Measurements from ENCODE around the gene ELAVL1.

Gene ELAVL1

GRCh38 chr19:7910321-7911161 lies 94.9 kb downstream of the ELAVL1 start:
- CTCF ChIA-PET, result no interaction called here
- TF ChIP-seq ARNT (IDR thresholded peaks at IDR 0.05) (no peak), NFRKB (IDR thresholded peaks at IDR 0.05) (no peak)
- POLR2A ChIA-PET, result no interaction called here
- DNase-seq (ENCODE audit: extremely low spot score), result no peak

- TF ChIP-seq LEF1 (IDR thresholded peaks at IDR 0.05; ENCODE audit: borderline replicate concordance) (no peak), NFRKB (IDR thresholded peaks at IDR 0.05) (no peak), SP1 (IDR thresholded peaks at IDR 0.05) (no peak), BHLHE40 (IDR thresholded peaks at IDR 0.05; ENCODE audit: borderline replicate concordance) (no peak), ELF4 (IDR thresholded peaks at IDR 0.05) (no peak), FOXM1 (IDR thresholded peaks at IDR 0.05; ENCODE audit: borderline replicate concordance) (no peak), SUZ12 (IDR thresholded peaks at IDR 0.05) (no peak), ARNT (IDR thresholded peaks at IDR 0.05) (no peak), L3MBTL2 (conservative IDR thresholded peaks at IDR 0.05) (no peak), PKNOX1 (IDR thresholded peaks at IDR 0.05) (no peak), FOXA1 (IDR thresholded peaks at IDR 0.05) (no peak), TARDBP (IDR thresholded peaks at IDR 0.05) (no peak), CTBP1 (IDR thresholded peaks at IDR 0.05; ENCODE audit: borderline replicate concordance) (no peak), ZNF384 (IDR thresholded peaks at IDR 0.05) (no peak), HDGF (IDR thresholded peaks at IDR 0.05; ENCODE audit: borderline replicate concordance) (no peak), FOXK2 (IDR thresholded peaks at IDR 0.05) (no peak)
- DNase-seq (ENCODE audit: extremely low spot score), result no peak
- CTCF ChIA-PET, result interaction anchor here (0.5 kb wide), 1 partner anchor 26 kb away, joined by 3 read pairs; no protein-coding TSS in a partner anchor
Observed at GRCh38 chr19:7909471-7910067, 95.9 kb downstream of the ELAVL1 start.

GRCh38 chr19:7908742-7909461 lies 96.5 kb downstream of the ELAVL1 start:
- ChIA-PET POLR2A (interaction anchor here (1.1 kb wide), 1 partner anchor 11 kb away, joined by 3 read pairs; the partner anchor contains the start of gene SNAPC2), CTCF (interaction anchor here (0.5 to 1.3 kb wide), 2 partner anchors 12 to 25 kb away, joined by 3 to 5 read pairs; no protein-coding TSS in a partner anchor)
- no peak for DNase-seq (ENCODE audit: extremely low spot score)
- TF ChIP-seq PKNOX1 (IDR thresholded peaks at IDR 0.05) (no peak), LEF1 (IDR thresholded peaks at IDR 0.05; ENCODE audit: borderline replicate concordance) (no peak), SUZ12 (IDR thresholded peaks at IDR 0.05) (no peak), TARDBP (IDR thresholded peaks at IDR 0.05) (no peak)

More at GRCh38 chr19:7909471-7910067, 95.9 kb downstream of the ELAVL1 start:
- POLR2A ChIA-PET, result interaction anchor here (1.1 kb wide), 1 partner anchor 10 kb away, joined by 3 read pairs; the partner anchor contains the start of gene SNAPC2

Data from HEK293T (cell line).